Measurements from ENCODE around the gene MORN3.
"Not testable (repeated sequence)": the region's sequence is repeated elsewhere in the genome, so short reads cannot be mapped to it uniquely, and the experiment has no call there.

MORN3 gene

DNA sequence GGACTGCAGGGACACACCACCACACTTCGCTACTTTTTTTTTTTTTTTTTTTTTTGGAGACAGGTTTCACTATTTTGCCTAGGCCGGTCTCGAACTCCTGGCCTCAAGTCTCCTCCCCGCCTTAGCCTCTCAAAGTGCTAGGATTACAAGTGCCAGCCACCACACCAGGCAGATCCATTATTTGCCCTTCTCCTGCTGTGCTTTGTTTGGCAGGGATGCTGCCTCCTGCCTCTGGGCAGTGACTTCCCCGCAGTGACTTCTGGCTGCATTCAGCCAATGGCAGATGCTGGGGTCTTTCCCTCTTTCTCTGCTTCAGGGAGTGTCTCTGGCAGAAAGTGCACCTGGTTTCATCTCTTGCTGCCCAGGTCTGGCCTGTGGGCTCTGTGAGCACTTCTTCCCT, 6.7 kb upstream of the MORN3 start:
- Histone ChIP-seq H3K27me3 (replicated peaks) (no peaks in the 10 kb centered on the region), H3K4me3 (ENCODE audit: low read depth, low read length) (no peak overlapping the region), H3K27ac (no peak overlapping the region), H3K36me3 (replicated peaks) (no peaks in the 10 kb centered on the region)
- DNase-seq = no peak
- TF ChIP-seq CTCF (IDR thresholded peaks at IDR 0.05; ENCODE audit: low read depth, low read length, missing control alignments) = no peak
- in situ Hi-C loops (cut with HindIII; ENCODE audit: low pct_ligation_motif_present, low sequenced_read_pairs) = no loop called here

- Histone ChIP-seq H3K27me3 (replicated peaks) (no peaks in the 10 kb centered on the region), H3K4me3 (ENCODE audit: low read depth, low read length) (no peak overlapping the region), H3K27ac (no peak overlapping the region), H3K36me3 (replicated peaks) (no peaks in the 10 kb centered on the region)
- DNase-seq = no peak
- TF ChIP-seq CTCF (IDR thresholded peaks at IDR 0.05; ENCODE audit: low read depth, low read length, missing control alignments) = no peak
- in situ Hi-C loops (cut with HindIII; ENCODE audit: low pct_ligation_motif_present, low sequenced_read_pairs) = no loop called here
Observed at GRCh38 chr12:121673013-121673511, 3.6 kb upstream of the MORN3 start.

GRCh38 chr12:121668750-121669520, 519 bp downstream of the MORN3 start:
- Histone ChIP-seq H3K27ac (no peak overlapping the region), H3K36me3 (replicated peaks) (no peaks in the 10 kb centered on the region), H3K4me3 (ENCODE audit: low read depth, low read length) (no peak overlapping the region), H3K27me3 (replicated peaks) (no peaks in the 10 kb centered on the region)
- TF ChIP-seq CTCF (IDR thresholded peaks at IDR 0.05; ENCODE audit: low read depth, low read length, missing control alignments) = peak; percentile 82
- no peak for DNase-seq
- in situ Hi-C loops (cut with HindIII; ENCODE audit: low pct_ligation_motif_present, low sequenced_read_pairs) = no loop called here

DNA sequence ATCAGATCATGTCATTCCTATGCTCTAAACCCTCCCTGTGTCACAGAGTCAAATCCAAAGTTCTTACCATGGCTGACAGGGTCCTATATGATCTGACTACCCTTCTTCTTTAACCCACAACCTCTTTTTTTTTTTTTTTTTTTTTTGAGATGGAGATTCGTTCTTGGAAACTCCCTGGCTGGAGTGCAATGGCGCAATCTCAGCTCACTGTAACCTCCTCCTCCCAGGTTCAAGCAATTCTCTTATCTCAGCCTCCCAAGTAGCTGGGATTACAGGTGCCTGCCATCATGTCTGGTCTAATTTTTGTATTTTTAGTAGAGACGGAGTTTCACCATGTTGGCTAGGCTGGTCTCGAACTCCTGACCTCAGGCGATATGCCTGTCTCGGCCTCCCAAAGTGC, 2.6 kb downstream of the MORN3 start:
- in situ Hi-C loops (cut with HindIII; ENCODE audit: low pct_ligation_motif_present, low sequenced_read_pairs); DNase-seq; H3K27me3 ChIP-seq (replicated peaks); H3K36me3 ChIP-seq (replicated peaks); H3K4me3 ChIP-seq (ENCODE audit: low read depth, low read length); H3K27ac ChIP-seq: not testable (repeated sequence)

DNA sequence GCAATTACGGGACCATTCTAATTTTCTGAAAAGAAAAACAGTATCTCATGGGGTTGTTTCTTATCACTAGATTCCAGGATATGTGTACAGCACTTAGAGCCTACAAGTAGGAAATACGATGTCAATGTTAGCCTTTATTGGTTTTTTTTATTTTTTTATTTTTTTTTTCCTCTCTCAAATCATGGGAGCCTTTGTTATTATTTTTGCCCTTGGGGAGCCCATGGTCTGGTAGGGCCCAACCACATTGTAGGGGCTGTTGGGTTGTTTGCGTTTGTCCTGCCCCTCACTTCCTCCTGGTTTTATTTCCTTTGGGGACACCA, 5.9 kb downstream of the MORN3 start:
- H3K27me3 ChIP-seq (replicated peaks) = no peaks in the 10 kb centered on the region
- H3K27ac ChIP-seq = no peak overlapping the region
- H3K4me3 ChIP-seq (ENCODE audit: low read depth, low read length) = no peak overlapping the region
- H3K36me3 ChIP-seq (replicated peaks) = no peaks in the 10 kb centered on the region
- DNase-seq = no peak
- in situ Hi-C loops (cut with HindIII; ENCODE audit: low pct_ligation_motif_present, low sequenced_read_pairs) = no loop called here
- TF ChIP-seq CTCF (IDR thresholded peaks at IDR 0.05; ENCODE audit: low read depth, low read length, missing control alignments) = no peak

DNA sequence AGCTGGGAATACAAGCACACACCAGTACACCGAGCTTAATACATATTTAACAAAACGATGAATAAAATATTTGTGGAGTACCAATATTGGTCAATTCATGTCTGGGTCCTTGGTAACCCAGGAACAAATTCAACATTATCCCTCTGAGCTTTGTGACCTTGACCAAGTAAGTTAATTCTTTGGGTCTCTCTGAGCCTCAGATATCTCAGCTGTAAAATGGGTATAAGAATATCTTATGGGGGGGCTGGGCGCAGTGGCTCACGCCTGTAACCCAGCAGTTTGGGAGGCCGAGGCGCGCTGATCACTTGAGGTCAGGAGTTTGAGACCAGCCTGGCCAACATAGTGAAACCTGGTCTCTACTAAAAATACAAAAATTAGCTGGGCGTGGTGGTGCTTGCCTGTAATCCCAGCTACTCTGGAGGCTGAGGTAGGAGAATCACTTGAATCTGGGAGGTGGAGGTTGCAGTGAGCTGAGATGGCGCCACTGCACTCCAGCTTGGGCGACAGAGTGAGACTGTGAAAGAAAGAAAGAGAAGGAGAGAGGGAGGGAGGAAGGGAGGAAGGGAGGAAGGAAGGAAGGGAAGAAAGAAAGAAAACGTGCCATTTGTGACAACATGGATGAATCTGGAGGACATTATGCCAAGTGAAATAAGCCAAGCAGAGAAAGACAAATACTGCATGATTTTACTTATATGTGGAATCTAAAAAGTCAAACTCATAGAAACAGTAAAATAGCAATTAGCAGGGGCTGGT, 7.9 kb downstream of the MORN3 start:
- DNase-seq; in situ Hi-C loops (cut with HindIII; ENCODE audit: low pct_ligation_motif_present, low sequenced_read_pairs); H3K27ac ChIP-seq; H3K27me3 ChIP-seq (replicated peaks); H3K36me3 ChIP-seq (replicated peaks); H3K4me3 ChIP-seq (ENCODE audit: low read depth, low read length): not testable (repeated sequence)

Data from brain microvascular endothelial cell (primary cell).